ENCODE measurements around the gene ONECUT3.

Gene ONECUT3

DNA sequence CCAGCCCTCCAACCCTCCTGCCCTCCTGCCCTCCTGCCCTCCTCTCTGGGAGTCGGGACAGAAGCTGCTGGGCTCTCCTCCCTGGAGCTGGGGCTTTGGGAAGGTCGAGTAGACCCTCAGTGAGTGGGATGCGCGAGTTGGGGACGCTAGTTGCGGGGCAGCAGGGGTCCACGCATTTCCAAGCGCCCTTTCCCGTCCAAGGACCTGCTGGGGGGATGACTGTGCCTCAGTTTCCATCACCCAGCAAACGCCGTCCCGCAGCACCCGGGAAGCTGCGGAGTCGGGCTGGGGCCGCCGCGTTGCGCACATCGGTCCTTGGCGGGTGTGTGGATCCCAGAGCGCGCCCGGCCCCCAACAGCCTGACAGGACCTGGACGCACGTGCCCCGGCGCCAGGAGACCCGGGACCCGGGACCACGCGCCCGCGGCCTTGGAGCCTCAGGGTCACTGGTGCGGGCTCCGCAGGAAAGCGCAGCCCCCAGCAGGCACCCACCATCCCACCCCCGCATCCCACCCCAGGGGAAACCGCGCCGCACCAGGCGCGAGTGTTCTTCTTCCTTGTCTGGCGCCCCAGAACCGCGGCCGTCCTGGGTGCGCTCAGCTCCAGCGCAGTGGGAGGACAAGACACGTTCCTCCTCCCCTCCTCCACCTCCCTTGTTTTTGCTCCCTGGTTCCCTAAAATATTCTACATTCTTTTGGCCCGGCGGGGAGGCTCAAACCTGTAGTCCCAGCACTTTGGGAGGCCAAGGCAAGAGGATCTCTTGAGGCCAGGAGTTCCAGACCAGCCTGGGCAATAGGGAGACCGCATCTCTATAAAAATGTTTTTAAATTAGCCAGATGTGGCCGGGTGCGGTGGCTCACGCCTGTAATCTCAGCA is 9.2 kb downstream of the ONECUT3 start:
- Histone ChIP-seq H3K27ac (ENCODE audit: low read depth in 2 of 2, low read length in 2 of 2) (no peak overlapping the region), H3K36me3 (ENCODE audit: control insufficient read depth in 2 of 2, insufficient read depth in 2 of 2, low read length in 2 of 2) (no peaks in the 10 kb centered on the region), H3K4me1 (ENCODE audit: control insufficient read depth in 2 of 2, insufficient read depth in 2 of 2, low read length in 2 of 2) (no peaks in the 10 kb centered on the region), H3K4me3 (ENCODE audit: low read length in 2 of 2) (no peak overlapping the region), H3K9me3 (ENCODE audit: control insufficient read depth in 2 of 2, low read length in 2 of 2) (no peaks in the 10 kb centered on the region), H3K9ac (ENCODE audit: low read depth in 1 of 2, low read length in 2 of 2) (no peak overlapping the region), H3K27me3 (ENCODE audit: control insufficient read depth in 2 of 2, insufficient read depth in 2 of 2, low read length in 2 of 2) (peaks cover 52 to 73% of the 10 kb centered on the region in 2 donors)

DNA sequence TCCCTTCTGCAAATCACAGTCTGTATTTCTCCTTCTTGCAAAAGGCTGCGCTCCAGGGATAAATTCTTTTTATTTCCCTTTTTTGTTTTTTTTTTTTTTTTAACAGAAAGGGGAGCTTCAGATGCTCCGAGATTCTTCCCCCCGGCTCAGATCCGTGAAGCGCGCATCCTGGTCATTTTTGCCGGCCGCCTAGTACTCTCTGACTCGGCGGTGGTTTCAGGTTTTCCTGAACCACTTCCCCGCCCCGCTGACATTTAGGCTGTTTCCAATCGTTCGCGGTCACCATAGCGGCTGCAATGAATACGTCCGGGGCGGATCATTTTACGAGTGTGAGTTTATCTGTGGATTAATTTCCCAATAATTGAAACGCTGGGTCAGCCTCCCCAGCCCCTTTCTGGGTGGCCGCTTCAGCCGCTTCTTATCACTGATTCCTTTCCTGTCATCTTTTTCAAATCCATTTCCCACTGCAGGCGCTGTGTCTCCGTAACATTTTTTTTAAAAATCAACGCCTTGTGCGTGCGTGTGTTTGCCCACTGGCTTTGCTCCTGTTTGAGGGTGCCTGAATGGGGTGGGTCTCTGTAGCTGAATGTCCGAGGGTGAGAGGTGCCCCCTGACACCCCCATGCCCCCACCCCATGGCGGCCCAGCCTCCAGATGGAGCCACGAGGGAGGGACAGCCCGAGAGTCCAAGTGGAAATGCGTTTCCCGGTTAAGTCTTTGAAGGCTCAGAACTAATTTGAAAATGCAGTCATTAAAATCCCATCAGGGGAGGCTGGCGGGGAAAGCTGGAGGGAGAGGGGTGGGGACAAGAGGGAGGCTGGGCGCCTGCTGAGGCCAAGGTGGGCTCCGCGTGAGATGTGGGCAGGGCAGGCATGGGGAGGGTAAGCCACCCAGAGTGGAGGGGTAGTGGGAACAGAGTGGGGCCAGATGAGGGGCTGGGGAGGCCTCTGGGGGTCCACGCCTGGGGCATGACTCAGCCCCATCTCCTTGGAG is 10.6 kb downstream of the ONECUT3 start:
- Histone ChIP-seq H3K27ac (ENCODE audit: low read depth in 2 of 2, low read length in 2 of 2) (no peak overlapping the region), H3K4me1 (ENCODE audit: control insufficient read depth in 2 of 2, insufficient read depth in 2 of 2, low read length in 2 of 2) (no peaks in the 10 kb centered on the region), H3K36me3 (ENCODE audit: control insufficient read depth in 2 of 2, insufficient read depth in 2 of 2, low read length in 2 of 2) (no peaks in the 10 kb centered on the region), H3K9ac (ENCODE audit: low read depth in 1 of 2, low read length in 2 of 2) (no peak overlapping the region), H3K27me3 (ENCODE audit: control insufficient read depth in 2 of 2, insufficient read depth in 2 of 2, low read length in 2 of 2) (peaks cover 53 to 77% of the 10 kb centered on the region in 2 donors), H3K9me3 (ENCODE audit: control insufficient read depth in 2 of 2, low read length in 2 of 2) (no peaks in the 10 kb centered on the region), H3K4me3 (ENCODE audit: low read length in 2 of 2) (no peak overlapping the region)

DNA sequence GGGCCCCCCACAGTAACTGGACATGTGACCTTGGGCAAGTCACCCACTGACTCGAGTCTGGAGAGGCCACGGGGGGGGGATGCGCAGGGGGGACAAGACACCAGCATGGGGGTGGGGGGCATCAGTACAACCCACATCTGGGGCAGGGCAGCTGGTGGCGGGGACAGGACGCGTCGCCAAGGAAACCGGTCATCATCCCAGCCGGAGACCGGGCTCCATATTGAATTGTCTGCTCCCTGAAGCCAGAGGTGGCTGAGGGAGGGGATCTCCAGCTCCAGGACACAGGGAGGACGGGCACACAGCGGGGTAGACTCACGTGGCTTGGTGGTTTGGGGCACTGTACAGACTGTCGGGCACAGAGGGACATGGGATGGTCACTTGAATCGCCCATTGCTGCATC is 11.4 kb downstream of the ONECUT3 start:
- no peak overlapping the region for H3K4me3 ChIP-seq (ENCODE audit: low read length in 2 of 2)
- H3K4me1 ChIP-seq (ENCODE audit: control insufficient read depth in 2 of 2, insufficient read depth in 2 of 2, low read length in 2 of 2): no peaks in the 10 kb centered on the region
- no peak overlapping the region for H3K9ac ChIP-seq (ENCODE audit: low read depth in 1 of 2, low read length in 2 of 2)
- H3K9me3 ChIP-seq (ENCODE audit: control insufficient read depth in 2 of 2, low read length in 2 of 2): no peaks in the 10 kb centered on the region
- no peaks in the 10 kb centered on the region for H3K36me3 ChIP-seq (ENCODE audit: control insufficient read depth in 2 of 2, insufficient read depth in 2 of 2, low read length in 2 of 2)
- peaks cover 55 to 78% of the 10 kb centered on the region in 2 donors for H3K27me3 ChIP-seq (ENCODE audit: control insufficient read depth in 2 of 2, insufficient read depth in 2 of 2, low read length in 2 of 2)
- H3K27ac ChIP-seq (ENCODE audit: low read depth in 2 of 2, low read length in 2 of 2): no peak overlapping the region

DNA sequence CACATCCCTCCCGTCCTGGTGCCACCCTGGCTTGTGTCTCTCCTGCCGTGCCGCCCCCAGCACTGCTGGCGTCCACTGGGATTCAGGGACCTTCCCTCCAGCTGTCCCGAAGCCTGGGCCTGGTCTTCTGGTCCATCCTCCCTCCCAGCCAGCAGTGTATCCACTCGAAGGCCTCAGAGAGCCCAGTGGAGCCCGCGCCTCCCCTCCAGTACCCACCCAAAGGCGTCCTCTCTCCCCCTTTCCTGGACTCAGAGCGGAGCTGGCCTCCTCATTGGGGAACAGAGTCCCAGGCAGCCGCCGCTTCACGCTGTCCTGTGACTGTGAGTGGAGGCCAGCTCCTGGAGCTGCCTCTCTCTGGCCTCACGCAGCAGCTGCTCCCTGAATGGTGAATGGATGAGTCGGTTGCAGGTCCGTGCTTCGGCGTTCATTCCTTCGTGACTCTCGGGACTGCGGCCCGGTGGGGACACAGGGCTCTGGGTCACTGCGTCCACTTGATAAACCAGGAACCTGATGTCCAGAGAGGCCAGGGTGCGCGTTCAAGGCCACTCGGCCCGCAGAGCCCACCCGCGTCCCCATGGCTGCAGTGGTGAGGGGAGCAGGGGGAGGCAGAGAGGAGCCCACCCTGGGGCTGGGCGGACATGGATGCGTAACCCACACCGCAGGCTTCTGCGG is 12.1 kb downstream of the ONECUT3 start:
- Histone ChIP-seq H3K4me3 (ENCODE audit: low read length in 2 of 2) (no peak overlapping the region), H3K27ac (ENCODE audit: low read depth in 2 of 2, low read length in 2 of 2) (no peak overlapping the region), H3K36me3 (ENCODE audit: control insufficient read depth in 2 of 2, insufficient read depth in 2 of 2, low read length in 2 of 2) (no peaks in the 10 kb centered on the region), H3K4me1 (ENCODE audit: control insufficient read depth in 2 of 2, insufficient read depth in 2 of 2, low read length in 2 of 2) (no peaks in the 10 kb centered on the region), H3K9ac (ENCODE audit: low read depth in 1 of 2, low read length in 2 of 2) (no peak overlapping the region), H3K27me3 (ENCODE audit: control insufficient read depth in 2 of 2, insufficient read depth in 2 of 2, low read length in 2 of 2) (peaks cover 52 to 72% of the 10 kb centered on the region in 2 donors), H3K9me3 (ENCODE audit: control insufficient read depth in 2 of 2, low read length in 2 of 2) (no peaks in the 10 kb centered on the region)

DNA sequence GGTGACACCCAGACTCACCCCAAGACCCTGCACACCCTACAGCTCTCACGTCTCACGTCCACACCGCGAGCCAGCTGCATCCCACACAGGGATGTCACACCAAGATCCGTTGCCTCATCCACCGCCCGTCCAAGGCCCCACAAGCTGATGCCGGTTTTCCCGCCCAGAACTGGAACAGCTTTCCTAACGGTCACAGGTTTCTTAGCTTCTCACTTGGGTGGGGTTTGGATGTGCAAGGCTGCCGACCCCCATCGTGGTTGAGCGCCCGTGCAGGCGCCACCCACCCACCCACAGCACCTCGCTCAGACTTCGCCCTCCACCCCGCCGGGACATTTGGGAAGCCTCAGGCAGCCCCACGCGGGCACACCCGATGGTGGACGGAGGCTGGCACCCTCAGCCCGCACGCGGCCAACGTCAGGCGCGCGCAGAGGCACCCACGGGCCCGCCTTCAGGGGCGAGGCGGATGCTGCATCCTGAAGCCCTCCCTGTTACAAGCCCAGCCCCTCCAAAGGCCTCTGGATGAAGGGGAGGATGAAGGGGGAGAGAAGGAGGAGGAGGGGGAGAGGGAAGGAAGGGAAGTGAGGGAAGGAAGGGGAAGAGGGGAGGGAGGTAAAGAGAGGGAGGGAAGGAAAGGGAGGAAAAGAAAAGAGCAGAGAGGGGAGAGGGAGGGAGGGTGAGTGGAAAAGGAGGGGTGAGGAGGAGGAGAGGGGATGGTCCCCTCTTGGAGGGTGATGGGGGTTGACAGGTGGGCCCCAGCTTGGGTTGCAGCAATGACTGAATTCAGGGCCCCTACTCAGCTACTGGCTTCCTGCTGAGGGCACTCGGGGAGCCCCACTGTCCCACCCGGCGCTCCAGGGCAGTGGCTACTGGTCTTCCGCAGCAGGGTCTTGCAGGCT is 12.8 kb downstream of the ONECUT3 start:
- no peaks in the 10 kb centered on the region for H3K4me1 ChIP-seq (ENCODE audit: control insufficient read depth in 2 of 2, insufficient read depth in 2 of 2, low read length in 2 of 2)
- no peaks in the 10 kb centered on the region for H3K36me3 ChIP-seq (ENCODE audit: control insufficient read depth in 2 of 2, insufficient read depth in 2 of 2, low read length in 2 of 2)
- H3K4me3 ChIP-seq (ENCODE audit: low read length in 2 of 2): no peak overlapping the region
- peaks cover 53 to 67% of the 10 kb centered on the region in 2 donors for H3K27me3 ChIP-seq (ENCODE audit: control insufficient read depth in 2 of 2, insufficient read depth in 2 of 2, low read length in 2 of 2)
- H3K9me3 ChIP-seq (ENCODE audit: control insufficient read depth in 2 of 2, low read length in 2 of 2): peaks cover 4 to 7% of the 10 kb centered on the region in 2 donors
- H3K27ac ChIP-seq (ENCODE audit: low read depth in 2 of 2, low read length in 2 of 2): no peak overlapping the region
- no peak overlapping the region for H3K9ac ChIP-seq (ENCODE audit: low read depth in 1 of 2, low read length in 2 of 2)

DNA sequence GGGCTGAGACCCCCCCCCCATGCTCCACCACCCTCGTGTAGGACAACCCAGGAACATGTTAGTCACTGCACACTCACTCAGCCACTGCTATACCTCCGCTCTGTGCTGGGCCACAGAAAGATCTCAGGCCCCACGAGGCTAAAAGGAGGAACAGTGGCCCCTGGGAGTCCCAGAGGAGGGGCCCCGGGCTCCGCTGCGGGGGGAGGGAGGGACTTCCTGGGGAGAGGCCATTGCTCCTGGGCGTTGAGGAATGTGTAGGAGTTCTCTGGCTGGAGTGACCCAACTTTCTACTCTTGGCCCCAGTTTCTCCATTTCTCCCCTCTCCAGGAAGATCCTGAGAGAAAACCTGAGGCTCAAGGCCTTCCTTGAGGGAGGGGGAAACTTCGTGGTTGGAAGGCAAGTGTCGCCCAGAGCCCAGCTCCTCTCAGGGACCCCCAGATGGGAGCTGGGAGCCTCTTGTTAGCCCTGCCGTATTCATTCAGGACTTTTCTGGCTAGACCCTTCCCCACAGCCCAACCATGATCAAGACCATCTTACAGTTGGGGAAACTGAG is 13.6 kb downstream of the ONECUT3 start:
- Histone ChIP-seq H3K4me1 (ENCODE audit: control insufficient read depth in 2 of 2, insufficient read depth in 2 of 2, low read length in 2 of 2) (no peaks in the 10 kb centered on the region), H3K27me3 (ENCODE audit: control insufficient read depth in 2 of 2, insufficient read depth in 2 of 2, low read length in 2 of 2) (peaks cover 52 to 61% of the 10 kb centered on the region in 2 donors), H3K36me3 (ENCODE audit: control insufficient read depth in 2 of 2, insufficient read depth in 2 of 2, low read length in 2 of 2) (no peaks in the 10 kb centered on the region), H3K9ac (ENCODE audit: low read depth in 1 of 2, low read length in 2 of 2) (no peak overlapping the region), H3K9me3 (ENCODE audit: control insufficient read depth in 2 of 2, low read length in 2 of 2) (peaks cover 4 to 7% of the 10 kb centered on the region in 2 donors), H3K4me3 (ENCODE audit: low read length in 2 of 2) (no peak overlapping the region), H3K27ac (ENCODE audit: low read depth in 2 of 2, low read length in 2 of 2) (no peak overlapping the region)

DNA sequence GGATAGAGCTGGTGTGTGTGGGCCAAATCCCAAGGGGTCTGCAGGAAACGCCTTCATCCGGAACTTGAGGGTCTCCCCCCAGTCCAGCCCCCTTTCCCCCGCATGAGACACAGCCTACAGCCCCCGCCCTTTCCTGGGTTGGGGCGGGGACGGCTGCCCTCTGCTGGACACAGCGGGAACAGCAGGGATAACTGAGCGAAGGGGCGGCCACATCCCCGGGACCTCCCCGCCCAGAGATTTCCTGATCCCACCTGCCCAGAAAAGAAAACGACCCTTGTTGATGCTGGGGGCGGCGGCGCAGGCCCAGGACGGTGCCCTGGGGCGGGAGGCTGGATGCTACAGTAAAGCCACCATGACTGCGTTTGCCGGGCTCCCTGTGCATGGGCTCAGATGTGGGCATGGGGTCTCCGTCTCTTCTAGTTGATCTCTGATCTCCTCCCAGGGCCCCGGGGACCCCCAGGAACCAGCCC is 14.2 kb downstream of the ONECUT3 start:
- Histone ChIP-seq H3K27ac (ENCODE audit: low read depth in 2 of 2, low read length in 2 of 2) (no peak overlapping the region), H3K9me3 (ENCODE audit: control insufficient read depth in 2 of 2, low read length in 2 of 2) (peaks cover 4 to 7% of the 10 kb centered on the region in 2 donors), H3K9ac (ENCODE audit: low read depth in 1 of 2, low read length in 2 of 2) (no peak overlapping the region), H3K4me3 (ENCODE audit: low read length in 2 of 2) (no peak overlapping the region), H3K27me3 (ENCODE audit: control insufficient read depth in 2 of 2, insufficient read depth in 2 of 2, low read length in 2 of 2) (peaks cover 51 to 55% of the 10 kb centered on the region in 2 donors), H3K36me3 (ENCODE audit: control insufficient read depth in 2 of 2, insufficient read depth in 2 of 2, low read length in 2 of 2) (no peaks in the 10 kb centered on the region), H3K4me1 (ENCODE audit: control insufficient read depth in 2 of 2, insufficient read depth in 2 of 2, low read length in 2 of 2) (no peaks in the 10 kb centered on the region)

DNA sequence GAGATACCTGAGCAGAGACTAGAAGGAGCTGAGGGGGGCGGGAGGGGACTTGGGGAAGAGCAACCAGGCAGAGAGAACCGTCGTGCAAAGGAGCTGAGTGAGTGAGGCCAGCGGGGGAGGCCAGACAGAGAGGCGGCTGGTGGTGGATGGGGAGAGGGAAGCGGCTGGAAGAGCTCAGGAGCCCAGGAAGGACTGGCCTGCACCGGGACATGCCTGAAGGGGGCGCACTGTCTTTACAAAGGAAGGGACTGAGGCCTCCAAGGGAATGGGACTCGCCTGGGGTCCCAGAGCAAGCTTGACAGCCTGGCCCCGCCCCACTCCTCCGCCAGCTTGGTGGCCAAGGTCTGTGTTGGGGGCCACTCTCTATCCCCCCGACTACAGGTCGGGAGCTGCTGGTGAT is 14.9 kb downstream of the ONECUT3 start:
- Histone ChIP-seq H3K27ac (ENCODE audit: low read depth in 2 of 2, low read length in 2 of 2) (no peak overlapping the region), H3K27me3 (ENCODE audit: control insufficient read depth in 2 of 2, insufficient read depth in 2 of 2, low read length in 2 of 2) (peaks cover 54 to 58% of the 10 kb centered on the region in 2 donors), H3K4me3 (ENCODE audit: low read length in 2 of 2) (no peak overlapping the region), H3K9me3 (ENCODE audit: control insufficient read depth in 2 of 2, low read length in 2 of 2) (peaks cover 4 to 7% of the 10 kb centered on the region in 2 donors), H3K4me1 (ENCODE audit: control insufficient read depth in 2 of 2, insufficient read depth in 2 of 2, low read length in 2 of 2) (no peaks in the 10 kb centered on the region), H3K9ac (ENCODE audit: low read depth in 1 of 2, low read length in 2 of 2) (no peak overlapping the region), H3K36me3 (ENCODE audit: control insufficient read depth in 2 of 2, insufficient read depth in 2 of 2, low read length in 2 of 2) (no peaks in the 10 kb centered on the region)
